NK-92 (cell line): ENCODE measurements around the gene CLMP.

Source experiments
- DNase-seq: peaks from one replicate; lab custom pipeline; 2025; ENCODE audit not compliant: unreplicated experiment; lab: John Stamatoyannopoulos, UW

Gene CLMP

GRCh38 chr11:123195188-123196059, at the start of gene CLMP:
Gene CLMP (minus strand): TSS chr11:123195248. CDS start chr11:123194940, 308 bp downstream.
- DNase-seq: no peak

GRCh38 chr11:123241874-123242543, 47.0 kb upstream of the CLMP start:
- no peak for DNase-seq

GRCh38 chr11:123241294-123241693, 46.2 kb upstream of the CLMP start:
- no peak for DNase-seq

- DNase-seq: no peak
Observed at GRCh38 chr11:123239191-123240150, 44.4 kb upstream of the CLMP start.

GRCh38 chr11:123238297-123238696, 43.2 kb upstream of the CLMP start:
- no peak for DNase-seq

- DNase-seq: no peak
Observed at GRCh38 chr11:123236879-123237278, 41.8 kb upstream of the CLMP start.

- DNase-seq: no peak
Observed at GRCh38 chr11:123235656-123236261, 40.7 kb upstream of the CLMP start.

GRCh38 chr11:123235117-123235655, 40.1 kb upstream of the CLMP start:
- no peak for DNase-seq

GRCh38 chr11:123233975-123234334, 38.9 kb upstream of the CLMP start:
- DNase-seq: no peak

GRCh38 chr11:123233280-123233974, 38.4 kb upstream of the CLMP start:
- DNase-seq: no peak

GRCh38 chr11:123231777-123232176, 36.7 kb upstream of the CLMP start:
- DNase-seq: no peak

GRCh38 chr11:123231256-123231655, 36.2 kb upstream of the CLMP start:
- no peak for DNase-seq

- no peak for DNase-seq
Observed at GRCh38 chr11:123230346-123230745, 35.3 kb upstream of the CLMP start.

- DNase-seq: no peak
Observed at GRCh38 chr11:123228496-123229163, 33.6 kb upstream of the CLMP start.

- DNase-seq: no peak
Observed at GRCh38 chr11:123227763-123228495, 32.9 kb upstream of the CLMP start.

- DNase-seq: no peak
Observed at GRCh38 chr11:123221584-123221983, 26.5 kb upstream of the CLMP start.

GRCh38 chr11:123221096-123221561, 26.1 kb upstream of the CLMP start:
- DNase-seq: no peak

- DNase-seq: no peak
Observed at GRCh38 chr11:123219066-123219690, 24.1 kb upstream of the CLMP start.
